K562 treated with DMSO at 1 percent for 24 hours (cell line): ENCODE results near the gene EIF2AK3. TPM values are rescaled to one million over a fixed set of nuclear protein-coding genes. Genes with fewer than 3 reads are reported as not detected.

Source experiments
- total RNA-seq: library from RNA; unstranded; fragments of 300-600 nt; gene quantifications from 2 replicates; pipeline ENCODE4 v1.2.3, GENCODE V29; 2022; ENCODE audit warnings: low read depth; ENCODE audit not compliant: insufficient read depth

EIF2AK3 gene
- total RNA-seq: 6.8 and 8.6 TPM in 2 replicates

DNA sequence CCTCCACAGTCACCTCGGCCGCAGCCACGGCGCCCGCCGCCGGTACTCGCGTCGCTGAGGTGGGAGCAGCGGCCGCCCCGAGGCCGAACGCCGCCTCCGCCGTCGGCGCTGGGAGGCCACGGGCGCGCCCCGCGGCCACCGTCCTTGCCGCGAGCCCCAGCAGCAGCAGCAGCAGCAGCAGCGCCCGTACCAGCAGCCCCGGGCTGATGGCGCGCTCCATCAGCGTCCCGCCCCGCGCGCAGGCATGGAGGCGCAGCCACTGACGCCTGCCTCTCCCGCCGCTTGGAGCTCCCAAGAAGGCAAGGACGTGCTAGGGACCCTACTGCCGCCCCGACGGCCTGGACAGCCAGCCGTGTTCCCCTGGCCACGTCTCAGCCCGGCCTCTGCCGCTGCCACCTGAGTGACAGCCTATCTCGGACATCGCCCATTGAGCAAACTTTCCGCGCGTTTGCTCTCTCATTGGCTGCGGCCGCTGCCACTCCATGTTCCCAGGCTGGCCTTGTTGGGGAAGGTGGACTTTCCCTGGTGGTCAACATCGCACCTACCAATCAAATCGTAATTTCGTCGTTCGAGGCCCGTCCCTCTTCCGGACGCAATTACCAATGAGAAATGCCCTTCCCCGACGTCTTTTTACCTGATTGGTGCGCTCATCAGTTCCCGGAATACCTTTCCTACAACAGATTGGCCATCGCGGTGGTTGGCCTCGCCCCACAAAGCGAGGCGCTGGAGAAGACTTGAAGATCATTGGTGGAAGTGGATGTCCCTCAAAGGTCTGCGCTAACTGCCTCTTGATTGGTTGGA is at the start of gene EIF2AK3:
Gene EIF2AK3 (minus strand): TSS at position 410 of the 801 bp plus-strand sequence. CDS start 190 bp downstream, at position 220.

Other genes starting within 250 kb of the EIF2AK3 start
- gene FOXI3, start 174.8 kb downstream of the EIF2AK3 start, total RNA-seq: not detected in 2 replicates
- 11.1 and 12.6 TPM in 2 replicates for gene RPIA, start 64.2 kb upstream of the EIF2AK3 start, total RNA-seq